HG02981 (cell line): Measurements from ENCODE around the gene ATG12.
A peak's percentile ranks its signal among the peaks of the same experiment; 100 is the strongest.
"Not testable (repeated sequence)": the region's sequence is repeated elsewhere in the genome, so short reads cannot be mapped to it uniquely, and the experiment has no call there.

Experiments
- ATAC-seq: cut with Tn5 transposase; IDR thresholded peaks from one replicate; pipeline ENCODE4 v1.9.1; 2021; ENCODE audit warnings: mild to moderate bottlenecking, moderate library complexity; ENCODE audit not compliant: unreplicated experiment

ATG12 gene

DNA sequence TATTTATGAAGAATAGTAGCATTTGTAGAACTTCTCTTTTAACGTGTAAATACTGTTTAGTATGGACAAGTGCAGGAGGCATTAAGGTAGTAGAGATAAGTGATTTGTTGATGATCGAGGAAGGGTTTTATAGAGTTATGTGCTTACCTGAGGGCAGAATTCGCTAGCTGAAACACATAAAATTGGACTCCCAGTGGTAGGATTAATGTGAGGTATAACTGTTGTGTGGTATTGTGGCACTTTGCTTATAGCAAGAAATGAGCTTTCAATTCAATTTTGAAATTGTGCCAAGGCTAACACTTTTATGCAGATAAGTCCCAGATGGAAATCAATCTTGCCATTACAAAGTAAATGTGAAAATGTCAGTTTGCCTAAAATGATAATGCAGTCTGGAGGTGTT, 1.6 kb upstream of the ATG12 start:
- no peak for ATAC-seq

GRCh38 chr5:115842089-115842935, 947 bp upstream of the ATG12 start:
- peak; percentile 30 for ATAC-seq

GRCh38 chr5:115840873-115841272, 492 bp downstream of the ATG12 start:
- ATAC-seq, result no peak

DNA sequence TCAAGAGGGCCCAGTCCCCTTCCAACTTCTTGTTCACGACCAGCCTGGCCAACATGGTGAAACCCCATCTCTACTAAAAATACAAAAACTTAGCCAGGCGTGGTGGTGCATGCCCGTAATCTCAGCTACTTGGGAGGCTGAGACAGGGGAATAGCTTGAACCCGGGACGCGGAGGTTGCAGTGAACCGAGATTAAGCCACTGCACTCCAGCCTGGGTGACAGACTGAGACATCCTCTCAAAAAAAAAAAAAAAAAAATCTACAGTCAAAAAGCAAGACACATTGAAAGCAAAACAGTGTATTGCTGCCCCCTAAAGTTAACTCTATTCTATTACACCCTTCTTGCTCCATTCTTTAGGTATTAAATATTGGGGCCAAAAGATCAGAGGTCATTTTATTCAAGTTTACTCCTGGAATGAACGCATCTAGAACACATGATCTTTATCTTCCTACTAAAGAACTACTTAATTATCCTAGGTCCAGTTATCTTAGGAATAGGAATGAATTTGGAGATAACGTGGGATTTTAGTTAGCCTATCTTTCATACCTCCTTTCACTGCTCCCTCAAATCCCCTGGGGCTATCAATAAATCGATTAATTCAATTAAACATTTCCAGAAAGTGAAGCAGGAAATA, 2.4 kb downstream of the ATG12 start:
- ATAC-seq, result peak; percentile 17

GRCh38 chr5:115835481-115835880, 5.9 kb downstream of the ATG12 start:
- ATAC-seq, result no peak

DNA sequence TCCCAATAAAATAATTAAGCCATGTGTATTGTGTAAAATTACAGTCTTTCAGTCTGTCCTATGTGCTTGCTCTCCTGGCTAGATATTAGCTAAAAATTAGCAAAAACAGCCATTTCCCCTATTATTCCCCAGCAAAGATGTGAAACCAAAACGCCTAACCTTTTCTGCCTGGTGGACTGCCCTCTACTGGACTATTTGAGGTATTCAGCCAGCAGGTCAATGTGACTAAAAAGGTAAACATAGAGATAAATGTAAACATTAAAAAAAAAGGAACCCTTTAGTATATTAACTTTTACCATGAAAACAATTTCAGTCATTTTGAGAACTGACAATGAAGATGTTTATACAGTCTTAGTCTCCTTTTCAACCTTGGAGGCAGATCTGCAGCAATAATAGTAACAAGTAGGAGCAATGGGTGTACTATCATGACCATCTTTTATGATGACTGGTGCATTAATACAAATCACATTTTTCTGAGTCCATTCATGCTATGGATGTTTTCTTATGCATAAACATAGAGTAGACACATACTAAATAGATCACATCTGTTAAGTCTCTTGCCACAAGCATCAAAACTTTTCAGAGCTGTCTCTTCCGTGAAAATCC, 10.1 kb downstream of the ATG12 start:
- ATAC-seq, result peak; percentile 73

DNA sequence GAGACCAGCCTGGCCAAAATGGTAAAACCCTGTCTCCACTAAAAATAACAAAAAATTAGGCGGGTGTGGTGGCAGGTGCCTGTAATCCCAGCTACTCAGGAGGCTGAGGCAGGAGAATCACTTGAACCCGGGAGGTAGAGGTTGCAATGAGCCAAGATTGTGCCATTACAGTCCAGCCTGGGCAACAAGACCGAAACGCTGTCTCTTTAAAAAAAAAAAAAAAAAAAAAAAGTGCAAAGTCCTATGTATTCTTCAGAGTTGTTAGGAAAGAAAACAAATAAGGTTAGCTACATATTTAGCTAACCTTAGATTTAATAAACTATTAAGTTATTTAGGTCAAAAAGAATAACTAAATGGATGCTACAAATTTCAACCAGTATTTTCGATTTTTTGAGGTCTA, 11.5 kb downstream of the ATG12 start:
- no peak for ATAC-seq

DNA sequence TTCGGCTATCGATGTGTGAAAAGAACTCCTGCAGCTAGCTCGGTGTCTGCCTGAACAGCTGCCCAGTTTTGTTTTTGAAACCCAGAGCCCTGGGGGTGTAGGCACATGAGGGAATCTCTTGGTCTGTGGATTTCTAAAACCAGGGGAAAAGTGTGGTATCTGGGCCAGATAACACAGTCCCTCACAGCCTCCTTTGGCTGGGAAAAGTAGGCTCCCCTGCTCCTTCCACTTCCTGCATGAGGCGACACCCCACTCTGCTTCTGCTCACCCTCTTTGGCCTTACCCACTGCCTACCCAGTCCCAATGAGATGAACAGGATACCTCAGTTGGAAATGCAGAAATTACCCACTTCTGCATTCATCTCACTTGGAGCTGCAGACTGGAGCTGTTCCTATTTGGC, 15.4 kb downstream of the ATG12 start:
- no peak for ATAC-seq

DNA sequence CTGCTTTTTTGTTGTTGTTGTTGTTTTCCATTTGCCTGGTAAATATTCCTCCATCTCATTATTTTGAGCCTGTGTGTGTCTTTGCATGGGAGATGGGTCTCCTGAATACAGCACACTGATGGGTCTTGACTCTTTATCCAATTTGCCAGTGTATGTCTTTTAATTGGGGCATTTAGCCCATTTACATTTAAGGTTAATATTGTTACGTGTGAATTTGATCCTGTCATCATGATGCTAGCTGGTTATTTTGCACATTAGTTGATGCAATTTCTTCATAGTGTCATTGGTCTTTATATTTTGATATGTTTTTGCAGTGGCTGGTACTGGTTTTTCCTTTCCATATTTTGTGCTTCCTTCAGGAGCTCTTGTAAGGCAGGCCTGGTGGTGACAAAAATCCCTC, 16.4 kb downstream of the ATG12 start:
- ATAC-seq, result not testable (repeated sequence)

DNA sequence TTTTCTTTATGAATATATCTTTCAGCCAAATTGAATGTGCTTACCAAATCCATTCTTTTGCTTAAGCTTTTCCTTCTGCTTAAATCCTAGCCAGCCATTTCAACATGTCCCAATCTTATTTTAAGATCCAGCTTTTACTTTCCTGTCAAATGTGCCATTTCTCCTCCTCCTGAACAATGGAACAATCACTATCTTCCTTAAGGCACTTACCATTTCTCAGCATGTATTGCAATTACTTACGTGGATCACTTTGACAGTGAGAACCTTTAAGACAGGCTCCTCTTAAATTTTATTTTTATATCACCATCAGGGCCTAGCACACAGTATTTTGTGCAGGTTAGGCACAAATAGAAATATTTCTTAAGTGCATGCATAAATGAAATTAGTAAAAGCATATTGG, 20.5 kb downstream of the ATG12 start:
- ATAC-seq, result no peak

- ATAC-seq, result no peak
These were observed 22.5 kb downstream of the ATG12 start for GRCh38 chr5:115818821-115819220.

DNA sequence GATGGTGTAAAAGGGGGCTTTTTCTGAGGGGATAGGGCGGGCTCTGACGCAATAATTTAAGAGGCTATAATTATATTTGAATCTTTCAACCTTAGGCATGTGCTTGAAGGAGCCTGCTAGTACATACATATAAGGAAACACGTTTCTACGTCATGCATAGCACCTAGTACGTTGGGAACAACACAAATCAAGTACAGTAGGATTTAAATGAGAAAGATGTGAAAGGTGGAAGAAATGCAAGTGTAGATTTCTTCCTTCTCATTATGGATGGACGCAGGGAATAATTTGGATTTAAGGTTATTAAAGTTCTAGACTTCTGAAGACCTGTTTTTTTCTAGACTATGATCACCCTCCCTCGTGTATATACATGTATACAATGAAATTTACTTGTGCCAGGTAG, 24.0 kb downstream of the ATG12 start:
- no peak for ATAC-seq

- ATAC-seq, result no peak
These were observed 24.9 kb downstream of the ATG12 start, which contains the start of gene CDO1 for GRCh38 chr5:115816226-115817081. CDO1 (minus strand) TSS chr5:115816659; CDS start chr5:115816397, 262 bp downstream.

GRCh38 chr5:115815693-115816225, 25.6 kb downstream of the ATG12 start:
- no peak for ATAC-seq

- no peak for ATAC-seq
These were observed 26.2 kb downstream of the ATG12 start for GRCh38 chr5:115815006-115815692.

GRCh38 chr5:115813719-115814118, 27.6 kb downstream of the ATG12 start:
- no peak for ATAC-seq

GRCh38 chr5:115812372-115812771, 29.0 kb downstream of the ATG12 start:
- no peak for ATAC-seq

DNA sequence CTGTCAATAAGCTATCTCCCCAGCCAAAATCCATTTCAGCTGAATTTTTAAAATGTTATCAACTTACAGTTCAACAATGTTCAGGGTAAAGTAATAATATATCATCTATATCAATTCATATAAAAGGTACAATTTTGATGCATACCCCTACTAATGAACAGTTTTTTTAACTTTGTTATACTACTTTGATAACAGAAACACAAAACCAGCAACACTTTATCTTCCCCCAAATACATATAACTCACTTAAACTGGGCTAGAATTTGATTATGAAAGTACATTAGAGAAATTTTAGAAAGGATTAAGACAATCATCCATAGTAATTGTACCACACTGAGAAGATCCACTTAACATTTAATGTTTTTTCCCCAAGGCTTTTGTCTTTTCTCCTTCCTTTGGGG, 30.0 kb downstream of the ATG12 start:
- no peak for ATAC-seq

GRCh38 chr5:115810761-115811160, 30.6 kb downstream of the ATG12 start:
- no peak for ATAC-seq

DNA sequence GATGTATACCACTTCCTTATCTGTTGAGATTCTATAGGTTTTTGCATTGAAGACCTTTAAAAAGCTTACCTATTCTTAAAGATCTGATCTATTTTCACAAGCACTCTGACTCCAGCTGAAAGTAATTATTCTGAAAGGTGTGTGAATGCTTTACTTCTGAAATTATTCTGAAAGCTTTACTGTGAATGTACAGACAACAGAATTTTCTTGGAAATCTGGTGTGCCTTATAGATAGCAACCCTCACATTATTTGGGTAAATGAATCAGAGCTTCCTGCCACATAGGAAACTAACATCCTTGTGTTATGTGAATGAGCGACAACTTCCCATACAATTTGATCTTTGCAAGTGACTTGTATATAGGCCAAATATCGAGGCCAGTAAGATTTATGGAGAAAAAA, 31.4 kb downstream of the ATG12 start:
- ATAC-seq, result no peak
